T-helper 1 cell treated with Interleukin-12 subunit alpha and Interleukin-12 subunit beta and Interleukin-4 antibody, amounts not matched to agents 30 ng/mL and 1 ng/mL, for 36 hours (primary cell): ENCODE measurements around the gene OR1S2. TPM values are rescaled to one million over a fixed set of nuclear protein-coding genes. Genes with fewer than 3 reads are reported as not detected.

ENCODE experiments used
- total RNA-seq: library from RNA; stranded (reverse); gene quantifications from 2 replicates; pipeline ENCODE4 v1.2.3, GENCODE V29; 2022

Gene OR1S2
- total RNA-seq, 1 donor from 2014 or later, result not detected

Other genes with a start within 250 kb of the OR1S2 start
- gene OR9Q1, start 180.3 kb downstream of the OR1S2 start, total RNA-seq, result not detected in 2 replicates
- gene OR6Q1, start 173.2 kb downstream of the OR1S2 start, total RNA-seq, result not detected in 2 replicates
- not detected in 2 replicates for gene OR9I1, start 78.6 kb downstream of the OR1S2 start, total RNA-seq
- gene OR9Q2, start 15.1 kb downstream of the OR1S2 start, total RNA-seq, result not detected in 2 replicates
- gene OR1S1, start 8.6 kb upstream of the OR1S2 start, total RNA-seq, result not detected in 2 replicates
- gene OR10Q1, start 24.8 kb upstream of the OR1S2 start, total RNA-seq, result not detected in 2 replicates
- not detected in 2 replicates for gene OR10W1, start 64.1 kb upstream of the OR1S2 start, total RNA-seq
- not detected in 2 replicates for gene OR5B17, start 154.9 kb upstream of the OR1S2 start, total RNA-seq
- gene OR5B3, start 202.7 kb upstream of the OR1S2 start, total RNA-seq, result not detected in 2 replicates
- not detected in 2 replicates for gene OR5B2, start 224.0 kb upstream of the OR1S2 start, total RNA-seq
- not detected in 2 replicates for gene OR5B12, start 238.1 kb upstream of the OR1S2 start, total RNA-seq